ENCODE results near the gene HS3ST6. TPM values are rescaled to one million over a fixed set of nuclear protein-coding genes. Genes with fewer than 3 reads are reported as not detected.
"Not testable (repeated sequence)": the region's sequence is repeated elsewhere in the genome, so short reads cannot be mapped to it uniquely, and the experiment has no call there.

HS3ST6 gene
- total RNA-seq, 1 donor from 2014 or later: not detected

GRCh38 chr16:1906055-1906845 lies 12.0 kb downstream of the HS3ST6 start:
- Mint-ChIP-seq H3K9me3 (no peaks in the 10 kb centered on the region), H3K4me3 (no peak overlapping the region), H3K27ac (no peak overlapping the region), H3K4me1 (ENCODE audit: low read depth) (no peaks in the 10 kb centered on the region), H3K36me3 (ENCODE audit: low read depth) (no peaks in the 10 kb centered on the region), H3K27me3 (ENCODE audit: insufficient read depth) (peaks cover 4% of the 10 kb centered on the region)
- DNase-seq (ENCODE audit: low spot score): no peak
- intact Hi-C loops (cut with micrococcal nuclease): no loop called here

- H3K4me1 Mint-ChIP-seq (ENCODE audit: low read depth): no peaks in the 10 kb centered on the region
- H3K27me3 Mint-ChIP-seq (ENCODE audit: insufficient read depth): peaks cover 4% of the 10 kb centered on the region
- no peak overlapping the region for H3K27ac Mint-ChIP-seq
- no peaks in the 10 kb centered on the region for H3K36me3 Mint-ChIP-seq (ENCODE audit: low read depth)
- no peaks in the 10 kb centered on the region for H3K9me3 Mint-ChIP-seq
- intact Hi-C loops (cut with micrococcal nuclease): no loop called here
- DNase-seq (ENCODE audit: low spot score): no peak
- no peak overlapping the region for H3K4me3 Mint-ChIP-seq
Measured at GRCh38 chr16:1903845-1904840, 14.1 kb downstream of the HS3ST6 start.

GRCh38 chr16:1903220-1903574 lies 15.0 kb downstream of the HS3ST6 start:
- intact Hi-C loops (cut with micrococcal nuclease): no loop called here
- no peak for DNase-seq (ENCODE audit: low spot score)
- Mint-ChIP-seq H3K36me3 (ENCODE audit: low read depth) (no peaks in the 10 kb centered on the region), H3K9me3 (no peaks in the 10 kb centered on the region), H3K4me3 (no peak overlapping the region), H3K27ac (no peak overlapping the region), H3K4me1 (ENCODE audit: low read depth) (no peaks in the 10 kb centered on the region), H3K27me3 (ENCODE audit: insufficient read depth) (peaks cover 4% of the 10 kb centered on the region)

- Mint-ChIP-seq H3K27me3 (ENCODE audit: insufficient read depth) (peaks cover 6% of the 10 kb centered on the region), H3K36me3 (ENCODE audit: low read depth) (no peaks in the 10 kb centered on the region), H3K4me1 (ENCODE audit: low read depth) (no peaks in the 10 kb centered on the region), H3K9me3 (no peaks in the 10 kb centered on the region), H3K27ac (no peak overlapping the region), H3K4me3 (no peak overlapping the region)
- DNase-seq (ENCODE audit: low spot score): no peak
- intact Hi-C loops (cut with micrococcal nuclease): no loop called here
Measured at GRCh38 chr16:1902547-1903219, 15.5 kb downstream of the HS3ST6 start.

GRCh38 chr16:1900452-1900774 lies 17.8 kb downstream of the HS3ST6 start:
- Mint-ChIP-seq H3K9me3 (no peaks in the 10 kb centered on the region), H3K27ac (no peak overlapping the region), H3K4me1 (ENCODE audit: low read depth) (no peaks in the 10 kb centered on the region), H3K4me3 (no peak overlapping the region), H3K36me3 (ENCODE audit: low read depth) (no peaks in the 10 kb centered on the region), H3K27me3 (ENCODE audit: insufficient read depth) (peaks cover 8% of the 10 kb centered on the region)
- intact Hi-C loops (cut with micrococcal nuclease): no loop called here
- DNase-seq (ENCODE audit: low spot score): no peak

GRCh38 chr16:1899641-1900451 lies 18.4 kb downstream of the HS3ST6 start:
- no peaks in the 10 kb centered on the region for H3K4me1 Mint-ChIP-seq (ENCODE audit: low read depth)
- intact Hi-C loops (cut with micrococcal nuclease): no loop called here
- DNase-seq (ENCODE audit: low spot score): no peak
- no peak overlapping the region for H3K27ac Mint-ChIP-seq
- H3K4me3 Mint-ChIP-seq: no peak overlapping the region
- H3K36me3 Mint-ChIP-seq (ENCODE audit: low read depth): no peaks in the 10 kb centered on the region
- peaks cover 8% of the 10 kb centered on the region for H3K27me3 Mint-ChIP-seq (ENCODE audit: insufficient read depth)
- H3K9me3 Mint-ChIP-seq: no peaks in the 10 kb centered on the region

GRCh38 chr16:1897692-1898091 lies 20.5 kb downstream of the HS3ST6 start:
- H3K27me3 Mint-ChIP-seq (ENCODE audit: insufficient read depth); DNase-seq (ENCODE audit: low spot score); intact Hi-C loops (cut with micrococcal nuclease): not testable (repeated sequence)

GRCh38 chr16:1895949-1896675 lies 22.1 kb downstream of the HS3ST6 start:
- no peak for DNase-seq (ENCODE audit: low spot score)
- Mint-ChIP-seq H3K4me3 (no peak overlapping the region), H3K4me1 (ENCODE audit: low read depth) (no peaks in the 10 kb centered on the region), H3K9me3 (no peaks in the 10 kb centered on the region), H3K27me3 (ENCODE audit: insufficient read depth) (peaks cover 8% of the 10 kb centered on the region), H3K27ac (no peak overlapping the region), H3K36me3 (ENCODE audit: low read depth) (no peaks in the 10 kb centered on the region)
- intact Hi-C loops (cut with micrococcal nuclease): no loop called here

More at GRCh38 chr16:1897692-1898091, 20.5 kb downstream of the HS3ST6 start:
- not testable (repeated sequence) for H3K4me1 Mint-ChIP-seq (ENCODE audit: low read depth); H3K4me3 Mint-ChIP-seq; H3K36me3 Mint-ChIP-seq (ENCODE audit: low read depth); H3K9me3 Mint-ChIP-seq; H3K27ac Mint-ChIP-seq

- H3K4me1 Mint-ChIP-seq (ENCODE audit: low read depth): no peaks in the 10 kb centered on the region
- H3K36me3 Mint-ChIP-seq (ENCODE audit: low read depth): no peaks in the 10 kb centered on the region
- no peak overlapping the region for H3K27ac Mint-ChIP-seq
- no peak overlapping the region for H3K4me3 Mint-ChIP-seq
- H3K9me3 Mint-ChIP-seq: no peaks in the 10 kb centered on the region
- intact Hi-C loops (cut with micrococcal nuclease): no loop called here
- DNase-seq (ENCODE audit: low spot score): no peak
- peaks cover 8% of the 10 kb centered on the region for H3K27me3 Mint-ChIP-seq (ENCODE audit: insufficient read depth)
Measured at GRCh38 chr16:1895068-1895467, 23.1 kb downstream of the HS3ST6 start.

GRCh38 chr16:1890708-1891050 lies 27.5 kb downstream of the HS3ST6 start:
- H3K4me1 Mint-ChIP-seq (ENCODE audit: low read depth): no peaks in the 10 kb centered on the region
- H3K4me3 Mint-ChIP-seq: no peak overlapping the region
- H3K9me3 Mint-ChIP-seq: no peaks in the 10 kb centered on the region
- H3K36me3 Mint-ChIP-seq (ENCODE audit: low read depth): no peaks in the 10 kb centered on the region
- intact Hi-C loops (cut with micrococcal nuclease): no loop called here
- H3K27ac Mint-ChIP-seq: no peak overlapping the region
- DNase-seq (ENCODE audit: low spot score): no peak
- no peaks in the 10 kb centered on the region for H3K27me3 Mint-ChIP-seq (ENCODE audit: insufficient read depth)

GRCh38 chr16:1890024-1890707 lies 28.0 kb downstream of the HS3ST6 start:
- H3K27ac Mint-ChIP-seq: no peak overlapping the region
- H3K4me1 Mint-ChIP-seq (ENCODE audit: low read depth): no peaks in the 10 kb centered on the region
- H3K36me3 Mint-ChIP-seq (ENCODE audit: low read depth): no peaks in the 10 kb centered on the region
- no peak overlapping the region for H3K4me3 Mint-ChIP-seq
- no peak for DNase-seq (ENCODE audit: low spot score)
- H3K9me3 Mint-ChIP-seq: no peaks in the 10 kb centered on the region
- H3K27me3 Mint-ChIP-seq (ENCODE audit: insufficient read depth): no peaks in the 10 kb centered on the region
- intact Hi-C loops (cut with micrococcal nuclease): no loop called here
